Chondrocyte (in vitro differentiated cells): Measurements from ENCODE around the gene ERFL. TPM values are rescaled to one million over a fixed set of nuclear protein-coding genes. Genes with fewer than 3 reads are reported as not detected.

Experiments used
- DNase-seq: peaks from one replicate; pipeline ENCODE4 v3.0.0; 2021; ENCODE audit warnings: mixed read lengths, low spot score
- H3K27ac Mint-ChIP-seq: one replicate; pipeline ENCODE4 v1.8.0; 2021; ENCODE audit warnings: mild to moderate bottlenecking, moderate library complexity, mixed read lengths; ENCODE audit not compliant: unreplicated experiment
- H3K27me3 Mint-ChIP-seq: 2 replicates; pipeline ENCODE4 v1.8.0; 2021; ENCODE audit warnings: low read depth, mixed read lengths
- H3K36me3 Mint-ChIP-seq: 2 replicates; pipeline ENCODE4 v1.8.0; 2021; ENCODE audit warnings: low read depth, mixed read lengths
- H3K4me1 Mint-ChIP-seq: 2 replicates; pipeline ENCODE4 v1.8.0; 2021; ENCODE audit warnings: low read depth, mild to moderate bottlenecking, mixed read lengths
- H3K4me3 Mint-ChIP-seq: one replicate; pipeline ENCODE4 v1.8.0; 2021; ENCODE audit warnings: mild to moderate bottlenecking, moderate library complexity, mixed read lengths; ENCODE audit not compliant: unreplicated experiment
- H3K9me3 Mint-ChIP-seq: 2 replicates; pipeline ENCODE4 v1.8.0; 2021; ENCODE audit warnings: low read depth, mixed read lengths
- CTCF ChIP-seq: fragments of 200-600 bp; sonication (generic); IDR thresholded peaks from 2 replicates; pipeline ENCODE4 v1.5.0; 2021; ENCODE audit warnings: antibody characterized with exemption, mild to moderate bottlenecking, moderate library complexity
- total RNA-seq: library from RNA; stranded (reverse); gene quantifications from 3 replicates; pipeline ENCODE4 v1.2.1, GENCODE V29; 2021

Gene ERFL
- total RNA-seq, 1 donor from 2014 or later: 0.35 TPM

- no peak for TF ChIP-seq CTCF
- Mint-ChIP-seq H3K27ac (no peak overlapping the region), H3K9me3 (no peaks in the 10 kb centered on the region), H3K27me3 (peaks cover 31% of the 10 kb centered on the region), H3K36me3 (no peaks in the 10 kb centered on the region), H3K4me1 (peaks cover 2% of the 10 kb centered on the region), H3K4me3 (no peak overlapping the region)
- DNase-seq: peak; percentile 80
These were observed 14.5 kb downstream of the ERFL start for GRCh38 chr19:41913538-41914423.

GRCh38 chr19:41912899-41913537 is 15.2 kb downstream of the ERFL start:
- Mint-ChIP-seq H3K4me3 (no peak overlapping the region), H3K4me1 (peaks cover 2% of the 10 kb centered on the region), H3K27me3 (peaks cover 31% of the 10 kb centered on the region), H3K9me3 (no peaks in the 10 kb centered on the region), H3K27ac (no peak overlapping the region), H3K36me3 (no peaks in the 10 kb centered on the region)
- no peak for DNase-seq
- TF ChIP-seq CTCF: no peak

GRCh38 chr19:41911889-41912731 is 16.1 kb downstream of the ERFL start:
- H3K36me3 Mint-ChIP-seq: peaks cover 3% of the 10 kb centered on the region
- peaks cover 31% of the 10 kb centered on the region for H3K27me3 Mint-ChIP-seq
- no peak for DNase-seq
- no peaks in the 10 kb centered on the region for H3K9me3 Mint-ChIP-seq
- H3K4me1 Mint-ChIP-seq: peaks cover 2% of the 10 kb centered on the region
- no peak for TF ChIP-seq CTCF
- H3K4me3 Mint-ChIP-seq: no peak overlapping the region
- H3K27ac Mint-ChIP-seq: no peak overlapping the region

- Mint-ChIP-seq H3K4me3 (no peak overlapping the region), H3K27ac (no peak overlapping the region)
These were observed 17.0 kb downstream of the ERFL start for GRCh38 chr19:41910992-41911888.

More at GRCh38 chr19:41910992-41911888, 17.0 kb downstream of the ERFL start:
- Mint-ChIP-seq H3K36me3 (peaks cover 8% of the 10 kb centered on the region), H3K4me1 (peaks cover 2% of the 10 kb centered on the region), H3K27me3 (peaks cover 31% of the 10 kb centered on the region), H3K9me3 (no peaks in the 10 kb centered on the region)
- no peak for TF ChIP-seq CTCF
- DNase-seq: no peak
